ENCODE measurements around the gene PCDHGB4. TPM values are rescaled to one million over a fixed set of nuclear protein-coding genes. Genes with fewer than 3 reads are reported as not detected.

The PCDHGB4 gene
- total RNA-seq, 2 experiments from 2014 or later: 0.11 TPM; not detected in 1

DNA sequence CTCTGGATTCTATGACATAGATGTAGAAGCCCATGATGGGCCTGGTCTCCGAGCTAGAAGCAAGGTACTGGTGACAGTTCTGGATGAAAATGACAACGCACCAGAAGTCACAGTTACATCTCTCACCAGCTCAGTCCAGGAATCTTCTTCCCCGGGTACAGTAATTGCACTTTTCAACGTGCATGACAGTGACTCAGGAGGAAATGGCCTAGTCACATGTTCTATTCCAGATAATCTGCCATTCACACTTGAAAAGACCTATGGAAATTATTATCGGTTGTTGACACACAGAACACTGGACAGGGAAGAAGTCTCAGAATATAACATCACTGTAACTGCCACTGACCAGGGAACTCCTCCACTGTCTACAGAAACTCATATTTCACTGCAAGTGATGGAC, 31.4 kb upstream of the PCDHGB4 start:
- Mint-ChIP-seq H3K27me3 (peaks cover 49% of the 10 kb centered on the region), H3K9me3 (peaks cover 19% of the 10 kb centered on the region)

DNA sequence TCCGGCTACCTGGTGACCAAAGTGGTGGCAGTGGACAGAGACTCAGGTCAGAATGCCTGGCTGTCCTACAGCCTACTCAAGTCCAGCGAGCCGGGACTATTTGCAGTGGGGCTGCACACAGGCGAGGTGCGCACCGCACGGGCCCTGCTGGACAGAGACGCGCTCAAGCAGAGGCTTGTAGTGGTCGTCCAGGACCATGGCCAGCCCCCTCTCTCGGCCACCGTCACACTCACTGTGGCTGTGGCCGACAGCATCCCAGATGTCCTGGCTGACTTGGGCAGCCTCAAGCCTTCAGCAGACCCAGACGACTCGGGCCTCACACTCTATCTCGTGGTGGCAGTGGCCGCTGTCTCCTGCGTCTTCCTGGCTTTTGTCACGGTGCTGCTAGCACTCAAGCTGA, 30.5 kb upstream of the PCDHGB4 start:
- peaks cover 22% of the 10 kb centered on the region for H3K9me3 Mint-ChIP-seq
- H3K36me3 Mint-ChIP-seq: peaks cover 7% of the 10 kb centered on the region
- DNase-seq: no peak
- H3K4me1 Mint-ChIP-seq: peaks cover 1% of the 10 kb centered on the region
- H3K27ac Mint-ChIP-seq: no peak overlapping the region
- no peak for ATAC-seq (ENCODE audit: low read depth)
- POLR2A ChIA-PET: no interaction called here
- H3K4me3 Mint-ChIP-seq: no peak overlapping the region
- H3K27me3 Mint-ChIP-seq: peaks cover 53% of the 10 kb centered on the region

More for the DNA sequence above, 31.4 kb upstream of the PCDHGB4 start:
- peaks cover 4% of the 10 kb centered on the region for H3K36me3 Mint-ChIP-seq
- POLR2A ChIA-PET: no interaction called here
- no peak overlapping the region for H3K27ac Mint-ChIP-seq
- peaks cover 1% of the 10 kb centered on the region for H3K4me1 Mint-ChIP-seq
- ATAC-seq (ENCODE audit: low read depth) (no peak), DNase-seq (no peak)
- no peak overlapping the region for H3K4me3 Mint-ChIP-seq

DNA sequence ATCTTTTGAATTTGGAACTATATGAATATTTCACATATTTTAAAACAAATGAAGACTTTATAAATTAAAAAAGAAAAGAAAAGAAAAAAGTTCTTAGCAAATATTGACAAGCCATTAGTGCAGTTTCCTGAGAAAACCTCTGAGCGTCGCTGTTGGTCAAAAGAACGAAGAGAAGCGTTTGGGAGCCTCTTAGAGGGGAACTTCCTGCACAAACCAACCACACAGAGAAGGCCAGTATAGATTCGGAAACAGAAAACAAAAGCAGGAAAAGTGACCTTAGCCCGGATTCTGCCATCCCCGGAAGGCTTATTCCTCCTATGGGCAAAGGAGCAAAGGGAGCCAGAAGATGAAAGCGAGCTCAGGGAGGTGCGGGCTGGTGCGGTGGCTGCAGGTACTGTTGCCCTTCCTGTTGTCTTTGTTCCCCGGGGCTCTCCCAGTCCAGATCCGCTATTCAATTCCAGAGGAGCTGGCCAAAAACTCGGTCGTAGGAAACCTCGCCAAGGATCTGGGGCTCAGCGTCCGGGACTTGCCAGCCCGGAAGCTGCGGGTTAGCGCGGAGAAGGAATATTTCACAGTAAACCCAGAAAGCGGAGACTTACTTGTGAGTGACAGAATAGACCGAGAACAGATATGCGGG, 27.6 kb upstream of the PCDHGB4 start, which contains the start of gene PCDHGB2:
PCDHGB2 (plus strand) TSS at position 205 of the 637 bp plus-strand sequence; CDS start at position 347, 142 bp downstream.
- H3K9me3 Mint-ChIP-seq: peaks cover 28% of the 10 kb centered on the region
- DNase-seq: no peak

DNA sequence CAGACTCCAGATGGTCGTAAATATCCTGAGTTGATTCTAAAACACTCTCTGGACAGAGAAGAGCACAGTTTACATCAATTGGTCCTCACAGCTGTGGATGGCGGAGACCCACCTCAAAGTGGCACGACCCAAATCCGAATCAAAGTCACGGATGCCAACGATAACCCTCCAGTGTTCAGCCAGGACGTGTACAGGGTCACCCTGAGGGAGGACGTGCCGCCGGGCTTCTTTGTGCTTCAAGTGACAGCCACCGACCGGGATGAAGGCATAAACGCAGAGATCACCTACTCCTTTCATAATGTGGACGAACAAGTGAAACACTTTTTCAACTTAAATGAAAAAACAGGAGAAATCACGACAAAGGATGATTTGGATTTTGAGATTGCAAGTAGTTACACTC, 26.8 kb upstream of the PCDHGB4 start:
- no peak overlapping the region for H3K27ac Mint-ChIP-seq
- no peak for DNase-seq
- H3K27me3 Mint-ChIP-seq: peaks cover 64% of the 10 kb centered on the region
- ATAC-seq (ENCODE audit: low read depth): no peak
- POLR2A ChIA-PET: no interaction called here
- no peak overlapping the region for H3K4me3 Mint-ChIP-seq
- H3K4me1 Mint-ChIP-seq: peaks cover 1% of the 10 kb centered on the region
- H3K9me3 Mint-ChIP-seq: peaks cover 34% of the 10 kb centered on the region
- H3K36me3 Mint-ChIP-seq: peaks cover 16% of the 10 kb centered on the region

More for the DNA sequence above, 27.6 kb upstream of the PCDHGB4 start, which contains the start of gene PCDHGB2:
- Mint-ChIP-seq H3K4me1 (peaks cover 1% of the 10 kb centered on the region), H3K27ac (peak within 1 kb of the TSS; percentile 51), H3K36me3 (peaks cover 11% of the 10 kb centered on the region), H3K27me3 (peaks cover 59% of the 10 kb centered on the region), H3K4me3 (peak within 1 kb of the TSS; percentile 83)
- POLR2A ChIA-PET: no interaction called here
- no peak for ATAC-seq (ENCODE audit: low read depth)

DNA sequence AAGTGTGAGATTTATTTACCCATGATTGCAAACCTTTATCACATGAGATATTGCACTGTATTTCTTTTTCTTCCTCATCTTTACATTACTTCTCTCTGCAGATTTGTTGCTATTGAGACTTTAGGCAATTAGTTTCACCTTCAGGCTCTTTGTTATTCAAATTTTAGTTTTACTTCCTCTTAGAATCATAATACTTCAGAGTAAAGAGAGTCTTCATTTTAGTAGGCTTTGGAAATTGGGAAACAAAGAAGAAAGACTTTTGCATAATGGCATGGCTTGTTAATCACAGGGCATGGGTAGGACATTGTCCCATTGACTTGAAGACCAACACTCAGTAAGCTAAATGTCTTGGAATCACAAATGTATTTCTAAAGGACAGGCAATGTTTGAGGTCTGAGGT, 24.8 kb upstream of the PCDHGB4 start:
- ATAC-seq (ENCODE audit: low read depth) (no peak), DNase-seq (no peak)
- Mint-ChIP-seq H3K27me3 (peaks cover 65% of the 10 kb centered on the region), H3K27ac (no peak overlapping the region), H3K9me3 (peaks cover 28% of the 10 kb centered on the region), H3K4me1 (peaks cover 1% of the 10 kb centered on the region), H3K36me3 (peaks cover 18% of the 10 kb centered on the region), H3K4me3 (no peak overlapping the region)
- POLR2A ChIA-PET: no interaction called here

DNA sequence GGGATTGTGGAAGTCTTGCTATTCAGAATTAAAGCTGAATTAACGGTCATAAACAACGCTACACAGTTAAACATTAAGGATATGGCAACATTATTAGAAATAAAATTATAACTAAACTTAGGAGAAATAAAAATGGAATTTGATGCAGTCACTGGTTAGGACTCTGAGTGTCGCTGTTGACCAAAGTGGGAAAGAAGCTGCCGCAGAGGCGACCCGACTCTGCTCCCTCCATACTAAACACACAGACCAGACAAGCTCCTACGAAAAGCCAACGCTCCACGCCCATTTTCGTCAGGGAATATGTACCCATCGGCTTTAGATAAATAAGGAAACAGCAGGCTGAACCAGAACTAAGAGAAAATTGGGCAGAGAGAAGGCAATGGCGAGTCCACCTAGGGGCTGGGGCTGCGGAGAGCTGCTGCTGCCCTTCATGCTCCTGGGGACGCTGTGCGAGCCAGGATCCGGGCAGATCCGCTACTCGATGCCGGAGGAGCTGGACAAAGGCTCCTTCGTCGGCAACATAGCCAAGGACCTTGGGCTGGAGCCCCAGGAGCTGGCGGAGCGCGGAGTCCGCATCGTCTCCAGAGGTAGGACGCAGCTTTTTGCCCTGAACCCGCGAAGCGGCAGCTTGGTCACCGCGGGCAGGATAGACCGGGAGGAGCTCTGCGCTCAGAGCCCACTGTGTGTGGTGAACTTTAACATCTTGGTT, 23.4 kb upstream of the PCDHGB4 start, which contains the start of gene PCDHGA5:
PCDHGA5 (plus strand) TSS at position 211 of the 709 bp plus-strand sequence; CDS start at position 380, 169 bp downstream.
- peaks cover 18% of the 10 kb centered on the region for H3K36me3 Mint-ChIP-seq
- H3K4me1 Mint-ChIP-seq: peaks cover 1% of the 10 kb centered on the region
- peaks cover 63% of the 10 kb centered on the region for H3K27me3 Mint-ChIP-seq
- no peak within 1 kb of the TSS for H3K4me3 Mint-ChIP-seq
- peak within 1 kb of the TSS; percentile 34 for H3K27ac Mint-ChIP-seq
- ATAC-seq (ENCODE audit: low read depth) (no peak), DNase-seq (no peak)
- POLR2A ChIA-PET: no interaction called here
- H3K9me3 Mint-ChIP-seq: peaks cover 28% of the 10 kb centered on the region

DNA sequence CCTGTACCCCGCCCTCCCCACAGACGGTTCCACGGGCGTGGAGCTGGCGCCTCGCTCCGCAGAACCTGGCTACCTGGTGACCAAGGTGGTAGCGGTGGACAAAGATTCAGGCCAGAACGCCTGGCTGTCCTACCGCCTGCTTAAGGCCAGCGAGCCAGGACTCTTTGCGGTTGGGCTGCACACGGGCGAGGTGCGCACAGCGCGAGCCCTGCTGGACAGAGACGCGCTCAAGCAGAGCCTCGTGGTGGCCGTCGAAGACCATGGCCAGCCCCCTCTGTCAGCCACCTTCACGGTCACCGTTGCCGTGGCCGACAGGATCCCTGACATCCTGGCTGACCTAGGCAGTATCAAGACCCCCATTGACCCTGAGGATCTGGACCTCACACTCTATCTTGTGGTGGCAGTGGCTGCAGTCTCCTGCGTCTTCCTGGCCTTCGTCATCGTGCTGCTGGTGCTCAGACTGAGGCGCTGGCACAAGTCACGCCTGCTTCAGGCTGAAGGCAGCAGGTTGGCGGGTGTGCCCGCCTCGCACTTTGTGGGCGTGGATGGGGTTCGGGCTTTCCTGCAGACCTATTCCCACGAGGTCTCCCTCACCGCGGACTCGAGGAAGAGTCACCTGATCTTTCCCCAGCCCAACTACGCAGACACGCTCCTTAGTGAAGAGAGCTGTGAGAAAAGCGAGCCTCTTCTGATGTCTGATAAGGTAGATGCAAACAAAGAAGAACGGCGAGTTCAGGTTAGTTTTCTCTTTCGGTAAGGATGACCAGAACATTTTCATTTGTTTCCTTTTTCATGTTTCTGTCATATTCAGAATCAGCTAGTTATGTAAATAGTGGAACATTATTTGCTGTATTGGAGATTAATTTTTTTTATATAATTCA, 21.2 kb upstream of the PCDHGB4 start:
- H3K27ac Mint-ChIP-seq: no peak overlapping the region
- H3K27me3 Mint-ChIP-seq: peaks cover 64% of the 10 kb centered on the region
- H3K4me3 Mint-ChIP-seq: no peak overlapping the region
- POLR2A ChIA-PET: no interaction called here
- H3K36me3 Mint-ChIP-seq: peaks cover 15% of the 10 kb centered on the region
- no peak for DNase-seq
- H3K4me1 Mint-ChIP-seq: peaks cover 4% of the 10 kb centered on the region
- ATAC-seq (ENCODE audit: low read depth): no peak
- peaks cover 22% of the 10 kb centered on the region for H3K9me3 Mint-ChIP-seq

GRCh38 chr5:141369994-141370848, 17.3 kb upstream of the PCDHGB4 start, which contains the start of gene PCDHGB3:
TSS of gene PCDHGB3 (plus strand) at chr5:141370242. CDS start at chr5:141370395, 153 bp downstream.
- POLR2A ChIA-PET: interaction anchor here (0.6 kb wide), 1 partner anchor 17 kb away, joined by 3 read pairs; no protein-coding TSS in a partner anchor

GRCh38 chr5:141371572-141372475, 15.7 kb upstream of the PCDHGB4 start:
- POLR2A ChIA-PET: no interaction called here
- peaks cover 42% of the 10 kb centered on the region for H3K27me3 Mint-ChIP-seq
- peaks cover 4% of the 10 kb centered on the region for H3K4me1 Mint-ChIP-seq
- H3K9me3 Mint-ChIP-seq: peaks cover 26% of the 10 kb centered on the region
- no peaks in the 10 kb centered on the region for H3K36me3 Mint-ChIP-seq
- H3K4me3 Mint-ChIP-seq: no peak overlapping the region
- ATAC-seq (ENCODE audit: low read depth) (no peak), DNase-seq (no peak)
- H3K27ac Mint-ChIP-seq: no peak overlapping the region

More at GRCh38 chr5:141369994-141370848, 17.3 kb upstream of the PCDHGB4 start, which contains the start of gene PCDHGB3:
- peak within 1 kb of the TSS; percentile 59 for H3K4me3 Mint-ChIP-seq
- DNase-seq: peak; percentile 27
- peaks cover 5% of the 10 kb centered on the region for H3K36me3 Mint-ChIP-seq
- peaks cover 49% of the 10 kb centered on the region for H3K27me3 Mint-ChIP-seq
- peaks cover 24% of the 10 kb centered on the region for H3K9me3 Mint-ChIP-seq
- ATAC-seq (ENCODE audit: low read depth): peak; percentile 60
- no peak within 1 kb of the TSS for H3K27ac Mint-ChIP-seq
- peaks cover 4% of the 10 kb centered on the region for H3K4me1 Mint-ChIP-seq

- POLR2A ChIA-PET: interaction anchor here (0.9 kb wide), 1 partner anchor 53 kb away, joined by 3 read pairs; the partner anchor contains the start of gene TAF7
- Mint-ChIP-seq H3K27ac (no peak within 1 kb of the TSS), H3K4me3 (peak within 1 kb of the TSS; percentile 39), H3K4me1 (peaks cover 4% of the 10 kb centered on the region), H3K27me3 (peaks cover 39% of the 10 kb centered on the region), H3K36me3 (no peaks in the 10 kb centered on the region), H3K9me3 (peaks cover 28% of the 10 kb centered on the region)
- no peak for ATAC-seq (ENCODE audit: low read depth)
- DNase-seq: no peak
Measured at GRCh38 chr5:141373673-141374317, 13.7 kb upstream of the PCDHGB4 start, which contains the start of gene PCDHGA6. TSS of gene PCDHGA6 (plus strand) at chr5:141373891. CDS start at chr5:141374084, 193 bp downstream.

GRCh38 chr5:141374627-141375026, 12.9 kb upstream of the PCDHGB4 start:
- DNase-seq: no peak
- ATAC-seq (ENCODE audit: low read depth): no peak
- Mint-ChIP-seq H3K9me3 (peaks cover 29% of the 10 kb centered on the region), H3K27me3 (peaks cover 35% of the 10 kb centered on the region), H3K27ac (no peak overlapping the region), H3K4me1 (peaks cover 4% of the 10 kb centered on the region), H3K36me3 (no peaks in the 10 kb centered on the region), H3K4me3 (no peak overlapping the region)
- POLR2A ChIA-PET: no interaction called here
